Measurements from ENCODE around the gene FAM50A.

- no peak for TF ChIP-seq MAX (IDR thresholded peaks at IDR 0.05; ENCODE audit: low read depth, low read length)
- TF ChIP-seq, protein P1, sequence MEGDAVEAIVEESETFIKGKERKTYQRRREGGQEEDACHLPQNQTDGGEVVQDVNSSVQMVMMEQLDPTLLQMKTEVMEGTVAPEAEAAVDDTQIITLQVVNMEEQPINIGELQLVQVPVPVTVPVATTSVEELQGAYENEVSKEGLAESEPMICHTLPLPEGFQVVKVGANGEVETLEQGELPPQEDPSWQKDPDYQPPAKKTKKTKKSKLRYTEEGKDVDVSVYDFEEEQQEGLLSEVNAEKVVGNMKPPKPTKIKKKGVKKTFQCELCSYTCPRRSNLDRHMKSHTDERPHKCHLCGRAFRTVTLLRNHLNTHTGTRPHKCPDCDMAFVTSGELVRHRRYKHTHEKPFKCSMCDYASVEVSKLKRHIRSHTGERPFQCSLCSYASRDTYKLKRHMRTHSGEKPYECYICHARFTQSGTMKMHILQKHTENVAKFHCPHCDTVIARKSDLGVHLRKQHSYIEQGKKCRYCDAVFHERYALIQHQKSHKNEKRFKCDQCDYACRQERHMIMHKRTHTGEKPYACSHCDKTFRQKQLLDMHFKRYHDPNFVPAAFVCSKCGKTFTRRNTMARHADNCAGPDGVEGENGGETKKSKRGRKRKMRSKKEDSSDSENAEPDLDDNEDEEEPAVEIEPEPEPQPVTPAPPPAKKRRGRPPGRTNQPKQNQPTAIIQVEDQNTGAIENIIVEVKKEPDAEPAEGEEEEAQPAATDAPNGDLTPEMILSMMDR (IDR thresholded peaks at IDR 0.05; ENCODE audit: low read depth, low read length) = no peak
These were observed 16.8 kb upstream of the FAM50A start for GRCh38 chrX:154426916-154427770.
